Spleen (tissue), 7 donors: ENCODE results near the gene DERL2.

ENCODE experiments used
- CTCF ChIP-seq, 11 experiments: fragments of 200-600 bp in 7 of 11; fragments of 450-650 bp in 4 of 11; sonication (generic) in 4 of 11; IDR thresholded peaks in 8 of 11; conservative IDR thresholded peaks in 3 of 11; 1 replicate in 7 of 11; 2 replicates in 4 of 11; pipeline versions ENCODE4 v1.4.0 to v1.8.0; 2016 to 2021; ENCODE audit warnings: antibody characterized with exemption in 11 of 11, inconsistent platforms in 4 of 11, mild to moderate bottlenecking in 1 of 11
- POLR2AphosphoS5 ChIP-seq, 3 donors: sonication (generic); formaldehyde crosslinking; IDR thresholded peaks; one replicate each; pipeline ENCODE4 v1.5.1; 2017; ENCODE audit warnings: antibody characterized with exemption in 3 of 3
- donor health status: DM: no; HTN: no; CAD: no; lungs with moderate emphysema.
- donor health status: DM: no; HTN: no; CAD: no.
- donor health status: DM: no; HTN: no; CAD: no.

- TF ChIP-seq CTCF (IDR thresholded peaks at IDR 0.05 in 8 of 11, conservative IDR thresholded peaks at IDR 0.05 in 3 of 11) (no peak), POLR2AphosphoS5 (IDR thresholded peaks at IDR 0.05) (no peak)
Observed at GRCh38 chr17:5532581-5532980, 46.6 kb upstream of the DERL2 start.
